ENCODE measurements around the gene NRCAM. TPM values are rescaled to one million over a fixed set of nuclear protein-coding genes. Genes with fewer than 3 reads are reported as not detected.

Gene NRCAM
- total and polyA plus RNA-seq, 3 experiments from 2014 or later, result 0.27 to 1.1 (median 0.74) TPM

- no peak for DNase-seq
- peaks cover 2 to 5% (median 4%) of the 10 kb centered on the region in 3 donors for H3K4me1 Mint-ChIP-seq
- H3K36me3 ChIP-seq (ENCODE audit: insufficient read depth, low read length), result no peaks in the 10 kb centered on the region
- no peak overlapping the region for H3K4me3 Mint-ChIP-seq
- peaks cover 15 to 60% of the 10 kb centered on the region in 2 donors for H3K27me3 Mint-ChIP-seq
- no peak overlapping the region for H3K27ac Mint-ChIP-seq
- no peak overlapping the region for H3K27ac ChIP-seq (ENCODE audit: low read depth, low read length)
- peaks cover 5% of the 10 kb centered on the region for H3K27me3 ChIP-seq (ENCODE audit: insufficient read depth, low read length, poor library complexity, severe bottlenecking)
- no peak overlapping the region for H3K4me3 ChIP-seq (ENCODE audit: low read length)
- no peaks in the 10 kb centered on the region for H3K9me3 ChIP-seq (ENCODE audit: low read length)
- CTCF ChIA-PET, result interaction anchor here (0.9 to 1.1 kb wide), 2 partner anchors 8 to 10 kb away, joined by 3 read pairs; no protein-coding TSS in a partner anchor
- no peaks in the 10 kb centered on the region for H3K9me3 Mint-ChIP-seq
- no peaks in the 10 kb centered on the region for H3K36me3 Mint-ChIP-seq
- POLR2A ChIA-PET, result no interaction called here
- H3K4me1 ChIP-seq (ENCODE audit: insufficient read depth, low read length), result no peaks in the 10 kb centered on the region
Observed at GRCh38 chr7:108450160-108450559, 6.1 kb downstream of the NRCAM start.

- Histone ChIP-seq H3K4me3 (ENCODE audit: low read length) (no peak overlapping the region), H3K27me3 (ENCODE audit: insufficient read depth, low read length, poor library complexity, severe bottlenecking) (peaks cover 2% of the 10 kb centered on the region), H3K27ac (ENCODE audit: low read depth, low read length) (no peak overlapping the region), H3K36me3 (ENCODE audit: insufficient read depth, low read length) (no peaks in the 10 kb centered on the region), H3K9me3 (ENCODE audit: low read length) (no peaks in the 10 kb centered on the region), H3K4me1 (ENCODE audit: insufficient read depth, low read length) (no peaks in the 10 kb centered on the region)
- ChIA-PET POLR2A (no interaction called here), CTCF (no interaction called here)
- Mint-ChIP-seq H3K4me3 (no peak overlapping the region), H3K27me3 (peaks cover 13 to 60% of the 10 kb centered on the region in 2 donors), H3K36me3 (no peaks in the 10 kb centered on the region), H3K4me1 (peaks cover 0 to 4% (median under 1%) of the 10 kb centered on the region in 3 donors), H3K27ac (no peak overlapping the region), H3K9me3 (no peaks in the 10 kb centered on the region)
- no peak for DNase-seq
Observed at GRCh38 chr7:108449521-108449920, 6.7 kb downstream of the NRCAM start.

GRCh38 chr7:108448584-108449505, 7.4 kb downstream of the NRCAM start:
- H3K27me3 Mint-ChIP-seq, result peaks cover 10 to 59% of the 10 kb centered on the region in 2 donors
- no peaks in the 10 kb centered on the region for H3K9me3 Mint-ChIP-seq
- ChIA-PET POLR2A (no interaction called here), CTCF (no interaction called here)
- Histone ChIP-seq H3K4me3 (ENCODE audit: low read length) (no peak overlapping the region), H3K4me1 (ENCODE audit: insufficient read depth, low read length) (no peaks in the 10 kb centered on the region), H3K9me3 (ENCODE audit: low read length) (no peaks in the 10 kb centered on the region), H3K27me3 (ENCODE audit: insufficient read depth, low read length, poor library complexity, severe bottlenecking) (no peaks in the 10 kb centered on the region), H3K36me3 (ENCODE audit: insufficient read depth, low read length) (no peaks in the 10 kb centered on the region), H3K27ac (ENCODE audit: low read depth, low read length) (no peak overlapping the region)
- no peak overlapping the region for H3K27ac Mint-ChIP-seq
- DNase-seq, result no peak
- no peak overlapping the region for H3K4me3 Mint-ChIP-seq
- H3K4me1 Mint-ChIP-seq, result no peaks in the 10 kb centered on the region
- H3K36me3 Mint-ChIP-seq, result no peaks in the 10 kb centered on the region

- Histone ChIP-seq H3K4me3 (ENCODE audit: low read length) (no peak overlapping the region), H3K9me3 (ENCODE audit: low read length) (no peaks in the 10 kb centered on the region), H3K27ac (ENCODE audit: low read depth, low read length) (no peak overlapping the region), H3K4me1 (ENCODE audit: insufficient read depth, low read length) (no peaks in the 10 kb centered on the region), H3K27me3 (ENCODE audit: insufficient read depth, low read length, poor library complexity, severe bottlenecking) (no peaks in the 10 kb centered on the region), H3K36me3 (ENCODE audit: insufficient read depth, low read length) (no peaks in the 10 kb centered on the region)
- no peaks in the 10 kb centered on the region for H3K36me3 Mint-ChIP-seq
- no peak overlapping the region for H3K4me3 Mint-ChIP-seq
- no peaks in the 10 kb centered on the region for H3K4me1 Mint-ChIP-seq
- DNase-seq, result no peak
- CTCF ChIA-PET, result interaction anchor here (1.3 kb wide), 1 partner anchor 9 kb away, joined by 3 read pairs; no protein-coding TSS in a partner anchor
- no peaks in the 10 kb centered on the region for H3K9me3 Mint-ChIP-seq
- H3K27ac Mint-ChIP-seq, result no peak overlapping the region
- H3K27me3 Mint-ChIP-seq, result peaks cover 4 to 12% of the 10 kb centered on the region in 2 donors
- POLR2A ChIA-PET, result no interaction called here
Observed at GRCh38 chr7:108442039-108442568, 14.1 kb downstream of the NRCAM start.

- POLR2A ChIA-PET, result no interaction called here
- CTCF ChIA-PET, result interaction anchor here (1.3 kb wide), 1 partner anchor 9 kb away, joined by 3 read pairs; no protein-coding TSS in a partner anchor
- no peaks in the 10 kb centered on the region for H3K4me1 Mint-ChIP-seq
- H3K4me3 Mint-ChIP-seq, result no peak overlapping the region
- H3K36me3 ChIP-seq (ENCODE audit: insufficient read depth, low read length), result no peaks in the 10 kb centered on the region
- no peak overlapping the region for H3K27ac ChIP-seq (ENCODE audit: low read depth, low read length)
- H3K4me3 ChIP-seq (ENCODE audit: low read length), result no peak overlapping the region
- H3K9me3 Mint-ChIP-seq, result no peaks in the 10 kb centered on the region
- H3K4me1 ChIP-seq (ENCODE audit: insufficient read depth, low read length), result no peaks in the 10 kb centered on the region
- no peak for DNase-seq
- no peaks in the 10 kb centered on the region for H3K9me3 ChIP-seq (ENCODE audit: low read length)
- H3K27me3 Mint-ChIP-seq, result peaks cover 4 to 12% of the 10 kb centered on the region in 2 donors
- no peak overlapping the region for H3K27ac Mint-ChIP-seq
- H3K36me3 Mint-ChIP-seq, result no peaks in the 10 kb centered on the region
- no peaks in the 10 kb centered on the region for H3K27me3 ChIP-seq (ENCODE audit: insufficient read depth, low read length, poor library complexity, severe bottlenecking)
Observed at GRCh38 chr7:108441392-108441955, 14.8 kb downstream of the NRCAM start.

GRCh38 chr7:108440613-108441012, 15.6 kb downstream of the NRCAM start:
- no peak overlapping the region for H3K27ac Mint-ChIP-seq
- no peak overlapping the region for H3K4me3 Mint-ChIP-seq
- POLR2A ChIA-PET, result no interaction called here
- H3K27me3 Mint-ChIP-seq, result peaks cover 4 to 13% of the 10 kb centered on the region in 2 donors
- Histone ChIP-seq H3K27ac (ENCODE audit: low read depth, low read length) (no peak overlapping the region), H3K27me3 (ENCODE audit: insufficient read depth, low read length, poor library complexity, severe bottlenecking) (no peaks in the 10 kb centered on the region), H3K36me3 (ENCODE audit: insufficient read depth, low read length) (no peaks in the 10 kb centered on the region), H3K4me1 (ENCODE audit: insufficient read depth, low read length) (no peaks in the 10 kb centered on the region), H3K4me3 (ENCODE audit: low read length) (no peak overlapping the region), H3K9me3 (ENCODE audit: low read length) (no peaks in the 10 kb centered on the region)
- H3K36me3 Mint-ChIP-seq, result peaks cover 0 to under 1% (median 0%) of the 10 kb centered on the region in 3 donors
- no peak for DNase-seq
- H3K4me1 Mint-ChIP-seq, result no peaks in the 10 kb centered on the region
- CTCF ChIA-PET, result interaction anchor here (0.8 kb wide), 1 partner anchor 10 kb away, joined by 3 read pairs; no protein-coding TSS in a partner anchor
- no peaks in the 10 kb centered on the region for H3K9me3 Mint-ChIP-seq

- H3K4me1 Mint-ChIP-seq, result no peaks in the 10 kb centered on the region
- ChIA-PET POLR2A (no interaction called here), CTCF (no interaction called here)
Observed at GRCh38 chr7:108436906-108437305, 19.3 kb downstream of the NRCAM start.

GRCh38 chr7:108434010-108434409, 22.2 kb downstream of the NRCAM start:
- H3K4me3 Mint-ChIP-seq, result no peak overlapping the region
- Histone ChIP-seq H3K9me3 (ENCODE audit: low read length) (no peaks in the 10 kb centered on the region), H3K4me1 (ENCODE audit: insufficient read depth, low read length) (no peaks in the 10 kb centered on the region), H3K4me3 (ENCODE audit: low read length) (no peak overlapping the region), H3K27ac (ENCODE audit: low read depth, low read length) (no peak overlapping the region), H3K27me3 (ENCODE audit: insufficient read depth, low read length, poor library complexity, severe bottlenecking) (no peaks in the 10 kb centered on the region), H3K36me3 (ENCODE audit: insufficient read depth, low read length) (no peaks in the 10 kb centered on the region)
- CTCF ChIA-PET, result no interaction called here
- peaks cover 9 to 49% of the 10 kb centered on the region in 2 donors for H3K27me3 Mint-ChIP-seq
- no peak for DNase-seq
- no peak overlapping the region for H3K27ac Mint-ChIP-seq
- H3K4me1 Mint-ChIP-seq, result no peaks in the 10 kb centered on the region
- peaks cover 0 to 2% (median 0%) of the 10 kb centered on the region in 5 donors for H3K9me3 Mint-ChIP-seq
- H3K36me3 Mint-ChIP-seq, result peaks cover 0 to 7% (median 0%) of the 10 kb centered on the region in 3 donors
- POLR2A ChIA-PET, result no interaction called here

More at GRCh38 chr7:108436906-108437305, 19.3 kb downstream of the NRCAM start:
- Histone ChIP-seq H3K27ac (ENCODE audit: low read depth, low read length) (no peak overlapping the region), H3K9me3 (ENCODE audit: low read length) (no peaks in the 10 kb centered on the region), H3K4me3 (ENCODE audit: low read length) (no peak overlapping the region), H3K27me3 (ENCODE audit: insufficient read depth, low read length, poor library complexity, severe bottlenecking) (no peaks in the 10 kb centered on the region), H3K4me1 (ENCODE audit: insufficient read depth, low read length) (no peaks in the 10 kb centered on the region), H3K36me3 (ENCODE audit: insufficient read depth, low read length) (no peaks in the 10 kb centered on the region)
- no peak overlapping the region for H3K4me3 Mint-ChIP-seq
- H3K27me3 Mint-ChIP-seq, result peaks cover 4 to 30% of the 10 kb centered on the region in 2 donors
- no peak for DNase-seq
- peaks cover 0 to 2% (median 0%) of the 10 kb centered on the region in 5 donors for H3K9me3 Mint-ChIP-seq
- H3K36me3 Mint-ChIP-seq, result peaks cover 0 to 7% (median 0%) of the 10 kb centered on the region in 3 donors
- no peak overlapping the region for H3K27ac Mint-ChIP-seq

All from CD8-positive, alpha-beta memory T cell (primary cell).